ENCODE data around the gene HHIP. TPM values are rescaled to one million over a fixed set of nuclear protein-coding genes. Genes with fewer than 3 reads are reported as not detected.
A peak's percentile ranks its signal among the peaks of the same experiment; 100 is the strongest.

HHIP gene
- total RNA-seq, 1 donor from 2014 or later, result 5.8 TPM

DNA sequence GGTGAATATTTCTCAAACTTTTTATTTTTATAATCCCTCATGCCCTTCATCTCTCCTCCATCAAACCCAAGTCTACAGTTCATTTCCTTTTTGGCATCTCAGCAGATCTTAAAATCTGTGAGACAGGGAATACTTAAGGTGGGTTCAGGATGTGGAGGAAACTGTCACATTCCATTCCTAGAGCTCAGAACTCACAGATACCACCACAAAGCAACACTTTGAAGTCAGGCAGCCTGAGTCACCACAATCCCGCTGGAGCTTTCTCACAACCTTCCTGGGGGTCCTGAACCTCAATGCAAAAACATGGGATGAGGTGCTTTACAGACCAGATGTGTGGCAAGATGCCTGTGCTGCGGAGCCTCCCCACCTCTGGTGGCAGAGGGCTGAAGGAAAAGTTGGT, 63.2 kb downstream of the HHIP start:
- no peak for DNase-seq (ENCODE audit: low spot score)

DNA sequence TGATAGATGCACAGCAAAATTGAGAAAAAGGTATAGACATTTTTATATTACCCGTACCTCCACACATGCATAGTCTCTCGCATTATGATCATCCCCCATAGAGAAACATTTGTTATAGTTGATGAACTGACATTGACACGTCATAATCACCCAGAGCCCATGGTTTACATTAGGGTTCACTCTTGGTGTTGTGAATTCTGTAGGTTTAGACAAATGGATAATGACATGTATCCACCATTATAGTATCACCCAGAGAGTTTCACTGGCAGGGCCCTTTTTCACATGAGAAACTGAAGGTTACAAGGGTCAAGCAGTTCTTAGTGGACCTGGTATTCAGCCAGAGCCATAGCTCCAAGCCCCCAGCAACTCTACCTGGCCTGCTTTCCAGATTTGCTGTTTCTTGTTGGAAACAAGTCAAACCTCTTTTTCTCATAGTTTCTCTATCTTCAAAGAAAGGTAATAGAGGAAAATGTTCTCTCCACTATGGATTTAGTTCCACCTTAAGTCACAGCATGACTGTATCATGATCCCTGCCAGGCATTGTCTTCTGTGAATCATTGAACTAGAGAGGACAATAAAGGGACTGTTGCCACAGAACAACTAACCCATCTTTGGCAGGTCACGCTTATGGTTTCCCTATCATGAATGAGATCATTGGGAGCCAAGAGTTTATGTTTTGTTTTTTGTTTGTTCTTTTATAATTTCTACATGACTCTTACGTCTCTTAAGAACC, 64.0 kb downstream of the HHIP start:
- DNase-seq (ENCODE audit: low spot score), result no peak

DNA sequence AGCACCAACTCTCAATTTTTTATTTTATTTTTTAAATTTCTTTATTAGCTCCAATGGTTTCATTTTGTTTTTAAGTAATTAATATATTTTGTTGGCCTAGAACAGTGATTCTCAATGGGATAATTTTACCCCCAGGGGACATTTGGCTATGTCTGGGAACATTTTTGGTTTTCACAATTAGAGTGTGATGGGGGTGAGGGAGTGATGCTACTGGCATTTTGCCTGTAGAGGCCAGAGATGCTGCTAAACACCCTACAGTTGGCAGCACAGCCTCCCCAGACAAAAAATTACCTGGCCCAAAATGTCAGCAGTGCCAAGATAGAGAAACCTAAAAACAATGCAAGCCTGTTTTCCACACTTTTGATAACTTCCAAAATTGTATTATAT, 64.6 kb downstream of the HHIP start:
- no peak for DNase-seq (ENCODE audit: low spot score)

DNA sequence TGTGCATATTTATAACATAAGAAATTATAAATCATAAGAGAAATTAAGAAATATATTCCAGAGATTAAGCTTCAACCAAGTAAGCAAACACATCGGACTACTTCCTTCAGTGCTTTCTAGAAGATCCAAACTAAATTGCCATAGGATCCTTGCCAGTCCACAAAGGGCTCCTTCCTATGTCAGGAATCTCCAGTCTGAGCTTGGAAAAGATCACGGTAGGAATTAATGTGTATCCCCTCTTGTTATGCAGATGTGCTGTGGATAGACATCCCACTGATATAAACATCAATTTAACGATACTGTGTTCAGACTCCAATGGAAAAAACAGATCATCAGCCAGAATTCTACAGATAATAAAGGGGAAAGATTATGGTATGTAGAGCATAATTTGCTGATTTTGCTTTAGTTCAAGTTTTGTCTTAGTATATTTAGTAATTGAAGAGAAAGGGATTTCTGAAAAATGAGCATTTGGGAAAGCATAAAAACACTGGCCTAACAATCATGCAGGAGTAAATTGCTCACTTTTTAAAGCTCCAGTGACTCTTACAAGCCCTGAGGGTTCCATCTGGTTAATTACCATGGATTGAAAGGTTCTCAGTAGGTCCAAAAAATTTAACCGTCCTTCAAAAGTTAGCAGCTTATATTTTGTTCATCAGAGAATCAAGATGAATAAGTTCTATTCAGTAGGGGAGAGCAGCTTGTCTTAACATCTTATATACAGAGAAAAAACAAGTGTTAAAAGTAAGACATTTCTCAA, 65.9 kb downstream of the HHIP start:
- DNase-seq (ENCODE audit: low spot score), result no peak

DNA sequence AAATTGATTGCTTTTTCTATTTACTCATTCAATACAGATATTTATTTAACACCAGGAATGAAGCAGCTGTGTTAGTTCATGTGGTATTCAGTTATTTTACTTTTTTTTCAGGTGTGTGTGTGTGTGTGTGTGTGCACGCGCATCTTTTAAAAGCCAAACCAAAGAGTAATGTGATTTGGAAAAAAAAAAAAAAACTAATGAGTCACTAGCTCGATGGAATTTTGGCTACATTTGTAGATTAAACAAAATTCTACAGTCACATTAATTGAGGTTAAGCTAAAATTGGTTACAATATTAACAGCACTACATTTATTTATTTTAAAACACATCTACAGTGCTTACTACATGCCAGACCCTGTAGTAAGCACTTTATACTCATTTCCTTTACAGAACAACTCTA, 66.8 kb downstream of the HHIP start:
- DNase-seq (ENCODE audit: low spot score), result no peak

DNA sequence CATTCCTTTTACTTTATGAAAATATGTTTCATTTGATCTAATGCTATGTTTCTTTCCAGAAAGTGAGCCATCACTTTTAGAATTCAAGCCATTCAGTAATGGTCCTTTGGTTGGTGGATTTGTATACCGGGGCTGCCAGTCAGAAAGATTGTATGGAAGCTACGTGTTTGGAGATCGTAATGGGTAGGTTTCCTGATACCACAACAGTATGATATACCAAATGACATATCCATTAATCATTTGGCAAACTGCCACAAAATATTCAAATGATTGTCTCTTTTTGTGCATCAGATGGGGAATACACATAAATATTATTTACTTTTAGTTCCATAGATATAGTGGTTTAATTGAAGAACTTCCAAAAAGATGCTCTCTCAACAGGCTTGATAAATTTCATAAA, 68.2 kb downstream of the HHIP start:
- DNase-seq (ENCODE audit: low spot score), result no peak

DNA sequence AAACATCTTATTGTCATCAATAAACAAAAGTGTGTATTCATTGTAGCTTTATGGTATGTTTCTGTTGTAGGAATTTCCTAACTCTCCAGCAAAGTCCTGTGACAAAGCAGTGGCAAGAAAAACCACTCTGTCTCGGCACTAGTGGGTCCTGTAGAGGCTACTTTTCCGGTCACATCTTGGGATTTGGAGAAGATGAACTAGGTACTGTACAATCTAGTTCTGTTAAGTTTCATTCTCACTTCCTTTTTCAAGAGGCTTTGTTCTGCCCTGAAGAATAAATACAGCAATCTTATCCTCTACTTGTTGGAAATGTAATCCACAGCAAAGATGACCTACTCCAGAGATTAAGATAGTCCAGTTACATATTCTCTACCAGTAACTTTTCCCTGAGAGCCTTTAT, 69.3 kb downstream of the HHIP start:
- no peak for DNase-seq (ENCODE audit: low spot score)

DNA sequence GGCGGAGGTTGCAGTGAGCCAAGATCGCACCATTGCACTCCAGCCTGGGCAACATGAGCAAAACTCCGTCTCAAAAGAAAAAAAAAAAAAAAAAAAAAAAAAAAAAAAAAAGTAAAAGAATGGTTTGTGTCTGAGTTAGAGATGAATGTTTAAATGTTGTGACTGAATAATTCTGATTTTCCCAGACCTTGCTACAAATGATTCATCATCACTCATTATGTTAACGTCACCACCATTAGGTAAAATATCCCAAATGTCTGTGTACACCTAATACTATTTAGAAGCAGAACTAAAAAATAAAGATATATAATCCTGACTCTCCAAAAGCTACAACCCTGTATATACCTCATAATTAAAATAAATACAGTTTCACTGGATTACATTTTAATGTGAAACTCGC, 70.8 kb downstream of the HHIP start:
- no peak for DNase-seq (ENCODE audit: low spot score)

DNA sequence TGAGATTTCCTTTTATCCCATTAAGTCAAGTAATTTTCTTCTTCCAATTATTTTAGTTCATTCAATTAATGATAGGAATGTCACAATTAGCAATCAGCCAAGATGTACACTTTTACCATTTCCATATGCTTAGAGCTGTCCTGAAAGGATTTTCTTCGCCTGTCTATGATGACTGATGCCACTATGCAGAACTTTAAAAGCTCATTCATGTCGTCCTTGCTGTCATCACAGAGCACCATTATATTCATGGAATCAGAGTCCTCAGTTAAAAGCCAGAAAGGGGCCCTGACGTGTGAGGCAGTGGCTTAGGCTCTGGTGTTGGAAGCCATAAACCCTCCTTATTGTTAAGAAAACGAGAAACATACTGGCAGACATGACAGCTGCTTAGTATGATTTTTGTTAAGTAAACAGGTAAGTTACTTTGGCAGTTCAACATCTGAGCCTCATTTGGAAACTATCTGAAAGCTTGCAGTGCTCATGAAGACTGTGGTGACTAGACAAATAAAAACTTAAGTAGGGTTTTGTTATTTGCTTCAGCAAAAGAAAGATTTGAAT, 73.1 kb downstream of the HHIP start:
- DNase-seq (ENCODE audit: low spot score), result no peak

DNA sequence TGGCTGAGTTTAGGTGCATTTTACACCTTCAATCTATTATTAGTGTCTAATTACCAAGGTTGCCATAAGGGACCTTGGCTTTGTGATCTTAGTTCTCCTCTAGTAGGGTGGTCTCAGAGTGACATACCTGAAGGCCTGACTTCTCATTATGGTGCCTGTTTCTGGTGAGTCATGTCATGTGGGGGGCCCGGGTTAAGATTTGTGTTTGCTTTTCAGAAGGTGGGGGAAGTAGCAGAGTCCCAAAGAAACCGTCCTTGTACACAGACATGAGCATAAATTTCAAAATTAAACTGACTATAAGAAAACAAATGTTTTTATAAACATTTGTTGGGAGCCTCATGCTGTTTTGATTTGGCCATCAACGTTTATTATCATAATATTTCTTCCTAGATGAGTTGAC, 74.5 kb downstream of the HHIP start:
- DNase-seq (ENCODE audit: low spot score), result no peak

DNA sequence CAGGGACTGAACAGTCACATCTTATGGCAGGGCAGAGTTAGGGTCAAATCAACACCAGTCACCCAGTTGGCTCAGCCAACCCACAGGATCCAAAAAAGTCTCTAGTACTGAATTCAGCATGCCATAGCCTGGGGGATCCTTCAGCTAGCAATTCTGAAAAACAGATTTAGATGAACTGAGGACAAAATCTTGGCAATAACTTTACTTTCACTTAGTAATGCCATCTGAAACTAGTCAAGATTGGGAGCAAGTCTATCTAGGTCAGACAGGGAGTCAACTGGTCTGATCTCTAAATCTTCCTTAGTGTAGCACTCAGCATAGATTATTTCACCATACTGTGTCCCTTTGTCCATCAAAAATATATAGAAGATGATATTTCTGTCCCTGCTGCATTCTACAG, 76.0 kb downstream of the HHIP start:
- no peak for DNase-seq (ENCODE audit: low spot score)

DNA sequence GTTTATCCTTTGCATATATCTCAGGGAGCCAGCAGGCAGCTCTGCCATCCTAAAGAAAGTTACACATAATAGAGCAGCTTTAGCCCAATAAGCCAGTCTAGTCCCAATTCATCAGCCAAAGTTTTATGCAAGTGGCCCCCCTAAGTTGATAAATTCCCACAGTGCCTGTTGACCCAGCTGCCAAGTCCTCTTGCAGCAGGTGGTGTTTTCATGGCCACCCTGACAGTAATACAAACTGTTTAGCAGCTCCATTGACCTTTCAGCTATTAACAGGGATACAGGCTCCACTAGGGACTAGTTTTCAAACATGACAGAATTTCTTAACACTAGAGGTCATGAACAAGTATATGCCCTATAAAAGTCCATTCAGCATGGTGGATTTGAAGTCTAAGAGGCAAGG, 77.5 kb downstream of the HHIP start:
- DNase-seq (ENCODE audit: low spot score), result no peak

DNA sequence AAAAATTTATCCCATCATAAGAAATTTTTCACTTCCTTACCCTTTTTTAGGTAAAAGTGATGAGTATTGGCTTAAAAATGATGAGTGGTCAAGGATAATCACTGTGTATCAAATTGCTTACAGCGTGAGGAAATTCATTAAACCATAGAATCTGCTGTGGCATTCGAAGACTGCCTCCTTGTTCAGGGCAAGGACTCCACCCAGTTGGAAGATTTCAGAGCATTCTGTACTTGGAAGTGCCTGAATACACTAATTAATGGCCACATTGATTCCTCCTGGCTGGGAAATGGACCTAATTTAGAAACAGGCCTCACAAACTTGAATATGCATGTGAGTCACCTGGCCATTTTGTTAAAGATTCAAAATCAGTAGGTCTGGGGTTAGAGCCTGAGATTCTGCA, 83.2 kb downstream of the HHIP start:
- DNase-seq (ENCODE audit: low spot score), result no peak

DNA sequence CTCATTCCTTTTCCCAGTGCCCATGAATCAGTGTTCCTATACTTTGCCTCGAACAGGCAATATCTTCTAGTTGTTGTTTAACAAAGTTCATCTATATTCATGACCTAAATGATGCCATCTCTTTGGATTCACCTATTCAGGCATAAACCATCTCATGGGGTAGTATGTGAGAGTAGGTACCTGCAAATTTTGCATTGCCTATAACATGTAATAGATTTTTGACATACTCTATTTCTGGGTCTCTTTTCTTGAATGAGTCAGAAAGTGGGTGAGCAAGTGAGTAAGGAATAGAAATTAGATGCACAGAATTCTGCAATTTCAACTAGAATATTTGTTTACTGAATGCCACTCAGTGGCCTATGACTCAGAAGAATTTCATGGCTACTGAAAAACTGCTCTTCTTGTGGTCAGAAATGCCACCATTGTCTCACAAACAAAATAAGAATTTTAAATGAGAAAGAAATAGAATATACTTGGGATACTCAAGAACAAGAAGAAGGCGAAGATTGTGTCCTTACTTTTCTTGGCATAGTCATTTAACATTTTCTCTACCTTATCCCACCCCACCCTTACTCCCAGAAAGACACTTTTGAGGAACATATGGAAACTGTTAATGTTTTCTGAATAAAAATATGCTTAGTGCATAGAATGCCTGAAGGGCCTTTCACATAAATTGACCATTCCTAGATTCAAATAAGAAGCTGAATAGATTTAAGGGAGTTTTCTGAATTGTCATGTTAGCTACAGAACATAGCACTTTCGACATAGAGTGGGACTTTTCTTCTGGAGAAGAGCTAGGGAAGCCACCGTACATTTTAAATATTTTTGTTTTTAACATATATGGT, 86.8 kb downstream of the HHIP start:
- no peak for DNase-seq (ENCODE audit: low spot score)

DNA sequence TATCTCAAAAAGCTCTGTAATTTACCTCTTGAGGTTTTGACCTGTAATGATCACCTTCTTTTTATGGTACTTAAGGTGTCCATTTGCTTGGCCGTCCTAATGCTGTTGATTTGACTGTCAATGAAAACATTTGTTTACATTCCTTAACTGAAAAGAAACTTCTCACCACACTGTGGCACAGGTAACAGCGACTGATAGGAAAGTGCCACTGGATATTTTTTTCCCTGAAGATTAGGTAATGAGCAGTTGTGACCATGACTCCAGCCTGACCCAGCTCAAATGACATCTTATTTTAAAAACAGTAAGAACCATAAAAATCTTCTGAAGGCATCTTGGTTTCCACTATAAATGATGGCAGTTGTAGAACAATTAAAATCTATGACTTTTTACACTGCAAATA, 87.6 kb downstream of the HHIP start:
- no peak for DNase-seq (ENCODE audit: low spot score)

DNA sequence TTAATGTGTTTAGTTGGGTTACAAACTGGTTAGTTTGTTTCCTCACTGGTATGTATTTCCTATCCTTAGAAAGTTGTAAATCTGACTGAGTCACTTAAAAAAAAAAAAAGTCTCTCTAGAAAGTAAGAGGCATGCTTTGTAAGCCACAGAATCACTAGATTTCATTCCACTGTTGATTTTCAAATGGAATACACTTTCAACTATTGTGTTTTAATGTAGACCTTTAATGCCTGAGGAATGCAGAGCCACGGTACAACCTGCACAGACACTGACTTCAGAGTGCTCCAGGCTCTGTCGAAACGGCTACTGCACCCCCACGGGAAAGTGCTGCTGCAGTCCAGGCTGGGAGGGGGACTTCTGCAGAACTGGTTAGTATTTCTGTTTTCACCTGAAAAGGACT, 88.6 kb downstream of the HHIP start:
- DNase-seq (ENCODE audit: low spot score), result peak; percentile 37

DNA sequence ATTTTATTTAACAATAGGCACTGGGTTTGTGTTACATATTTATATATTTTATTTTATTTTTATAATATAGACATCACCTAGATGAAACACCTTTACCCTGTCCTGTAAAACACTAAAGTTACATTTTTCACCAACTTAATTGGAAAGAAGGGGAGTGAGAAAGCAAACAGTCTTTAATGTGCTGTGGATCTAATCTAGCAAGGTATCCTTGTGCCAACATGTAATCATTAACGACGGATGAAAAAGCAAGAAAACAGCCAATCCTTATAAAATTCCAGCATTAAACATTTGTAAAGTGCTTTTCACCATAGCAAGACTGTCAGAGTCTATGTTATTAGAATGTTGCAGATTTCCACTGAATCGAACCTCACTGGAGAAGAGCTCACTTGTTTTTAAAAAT, 92.7 kb downstream of the HHIP start:
- DNase-seq (ENCODE audit: low spot score), result no peak

DNA sequence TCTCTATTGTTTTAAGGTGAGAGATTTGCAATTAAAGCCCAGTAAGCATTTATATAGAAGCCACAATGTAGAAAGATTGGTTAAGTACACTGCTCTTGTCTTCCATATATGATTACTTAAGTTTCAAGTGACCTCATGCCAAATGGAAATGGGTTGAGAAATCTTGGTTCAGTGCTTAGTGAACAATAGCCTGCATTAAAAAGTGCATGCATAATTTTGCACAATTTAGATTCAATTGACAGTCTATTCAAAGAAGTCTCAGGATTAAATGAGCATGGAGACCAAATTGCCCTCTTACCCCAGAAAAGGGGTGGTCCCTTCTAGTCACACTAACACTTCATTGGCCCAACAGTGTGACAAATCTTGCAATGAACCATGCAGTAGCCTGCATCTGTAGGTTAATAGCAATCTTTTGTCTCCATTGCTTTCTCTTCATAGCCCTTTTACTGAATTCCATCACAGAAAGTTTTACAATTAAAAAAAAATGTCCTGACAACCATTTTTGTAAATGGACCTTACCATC, 93.6 kb downstream of the HHIP start:
- DNase-seq (ENCODE audit: low spot score), result no peak

DNA sequence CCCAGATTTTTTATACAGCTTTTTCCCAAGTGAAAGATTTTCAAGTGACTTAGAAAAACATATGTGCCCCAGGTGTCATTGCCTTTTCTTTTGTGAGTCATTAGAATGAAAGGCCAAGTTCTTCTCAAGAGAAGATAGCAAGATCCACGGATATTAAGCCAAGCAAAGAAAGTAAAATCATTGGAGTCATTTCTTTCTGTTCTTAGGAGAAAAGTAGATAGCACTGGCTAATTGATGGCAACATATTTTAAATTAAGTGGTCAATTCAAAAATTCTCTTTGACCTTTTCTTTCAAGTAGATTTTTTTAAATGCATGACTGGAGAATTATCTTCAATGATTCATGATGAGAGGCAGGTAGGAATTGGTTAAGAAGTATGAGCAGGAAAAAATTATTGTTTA, 94.4 kb downstream of the HHIP start:
- no peak for DNase-seq (ENCODE audit: low spot score)

DNA sequence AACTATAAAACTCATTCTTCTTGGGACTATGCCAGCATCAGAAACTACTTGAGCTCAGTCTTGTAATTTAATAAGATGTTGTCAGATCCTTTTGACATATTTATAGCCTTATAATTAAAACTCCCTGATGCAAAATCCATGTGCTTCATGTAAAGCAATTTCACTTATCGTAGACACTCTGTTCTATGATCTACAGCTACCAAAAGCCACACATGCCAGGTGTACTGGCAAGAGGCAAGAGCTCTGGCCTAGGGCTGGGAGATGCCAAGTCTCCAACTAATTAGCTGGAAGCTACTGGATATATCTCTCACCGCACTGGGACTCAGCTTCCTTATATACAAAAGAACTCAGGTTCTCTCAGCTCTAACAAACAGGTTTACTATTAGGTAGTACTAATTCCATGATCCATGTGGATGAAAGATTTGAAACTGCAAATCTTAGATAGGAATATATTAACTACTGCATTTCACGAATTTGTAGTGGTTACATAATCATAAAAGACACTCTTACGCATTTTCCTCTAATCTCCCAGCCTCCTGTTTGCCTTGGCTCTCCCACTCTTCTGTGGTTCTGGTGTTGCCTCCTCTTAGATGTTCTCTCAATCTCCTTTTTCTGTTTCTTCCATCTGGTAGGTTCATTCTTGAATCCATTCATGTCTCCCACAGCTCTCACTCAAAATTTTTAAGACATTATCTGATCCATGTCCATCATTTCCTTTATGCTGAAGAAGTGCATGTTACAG, 103.0 kb downstream of the HHIP start:
- no peak for DNase-seq (ENCODE audit: low spot score)

DNA sequence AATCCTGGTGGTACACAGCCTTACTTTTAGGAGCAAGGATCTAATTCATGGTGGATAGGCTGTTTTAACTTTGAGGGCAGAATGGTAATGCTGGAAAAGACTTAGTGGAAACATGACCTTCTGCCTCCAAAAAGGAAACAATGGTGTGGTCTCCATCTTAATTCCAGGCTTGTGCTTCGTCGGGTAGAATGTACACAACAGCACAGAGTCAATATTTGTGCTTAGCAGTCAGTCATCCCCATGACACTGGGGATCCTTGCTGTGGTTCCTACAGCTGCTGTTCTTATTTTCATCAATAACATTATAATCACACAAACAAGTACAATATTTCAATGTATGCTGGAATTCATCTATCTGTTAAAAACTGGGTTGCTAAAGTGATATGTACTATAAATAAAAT, 104.4 kb downstream of the HHIP start:
- no peak for DNase-seq (ENCODE audit: low spot score)

Measured in umbilical cord (tissue), 2 donors.